ENCODE measurements around the gene WDR18.
A peak's percentile ranks its signal among the peaks of the same experiment; 100 is the strongest.
"Not testable (repeated sequence)": the region's sequence is repeated elsewhere in the genome, so short reads cannot be mapped to it uniquely, and the experiment has no call there.

The WDR18 gene

DNA sequence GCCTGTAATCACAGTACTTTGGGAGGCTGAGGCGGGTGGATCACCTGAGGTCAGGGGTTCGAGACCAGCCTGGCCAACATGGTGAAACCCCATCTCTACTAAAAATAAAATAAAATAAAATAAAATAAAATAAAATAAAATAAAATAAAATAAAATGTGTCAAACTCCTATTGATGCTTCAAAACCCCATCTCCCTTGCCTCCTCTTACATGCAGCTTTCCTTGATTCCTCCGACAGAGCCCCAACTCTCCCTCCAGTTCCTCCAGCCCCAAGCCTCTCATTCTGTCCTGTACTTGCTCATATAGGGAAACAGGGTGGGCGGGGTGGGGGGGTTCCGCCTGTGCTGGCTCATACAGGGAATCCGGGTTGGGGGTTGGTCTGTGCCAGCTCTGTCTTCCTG, 40.9 kb downstream of the WDR18 start:
- DNase-seq = not testable (repeated sequence)

DNA sequence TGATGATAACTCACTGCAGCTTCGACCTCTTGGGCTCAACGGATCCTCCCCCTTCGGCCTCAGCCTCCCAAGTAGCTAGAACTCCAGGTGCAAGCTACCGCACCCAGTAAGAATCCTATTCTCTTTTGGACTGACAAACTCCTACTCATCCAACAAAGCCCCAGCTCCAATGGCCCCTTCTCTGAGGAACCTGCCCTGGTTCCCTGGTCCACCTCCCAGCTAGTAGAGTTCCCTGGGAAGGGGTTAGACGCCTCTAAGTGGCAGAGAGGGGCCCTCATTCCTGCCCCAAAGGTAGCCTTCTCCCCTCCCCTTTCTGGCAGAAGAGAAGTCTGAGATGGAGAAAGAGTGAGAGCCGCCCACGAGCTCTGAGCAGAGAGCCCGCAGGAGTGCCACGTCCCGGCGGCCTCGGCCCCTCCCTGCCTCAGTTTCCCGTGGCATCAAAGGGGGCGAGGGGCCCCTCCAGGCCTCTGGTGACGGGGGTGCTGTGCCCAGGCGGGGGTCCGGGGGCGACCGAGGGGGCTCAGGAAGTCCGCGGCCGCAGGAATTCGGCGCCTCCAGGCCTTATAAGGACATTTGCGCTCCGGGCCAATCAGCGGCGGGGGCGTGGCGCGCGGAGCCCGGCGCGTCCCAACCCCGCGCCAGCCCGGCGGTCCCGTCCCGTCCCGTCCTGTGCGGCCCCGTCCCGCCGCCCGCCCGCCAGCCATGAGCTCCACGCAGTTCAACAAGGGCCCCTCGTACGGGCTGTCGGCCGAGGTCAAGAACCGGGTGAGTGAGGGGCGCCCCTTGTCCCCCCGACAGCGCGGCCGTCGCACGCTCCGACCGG, 42.0 kb downstream of the WDR18 start, which contains the start of gene CNN2:
Gene CNN2 (plus strand): TSS at position 649 of the 823 bp plus-strand sequence. CDS start 54 bp downstream, at position 703.
- peak; percentile 45 for DNase-seq

DNA sequence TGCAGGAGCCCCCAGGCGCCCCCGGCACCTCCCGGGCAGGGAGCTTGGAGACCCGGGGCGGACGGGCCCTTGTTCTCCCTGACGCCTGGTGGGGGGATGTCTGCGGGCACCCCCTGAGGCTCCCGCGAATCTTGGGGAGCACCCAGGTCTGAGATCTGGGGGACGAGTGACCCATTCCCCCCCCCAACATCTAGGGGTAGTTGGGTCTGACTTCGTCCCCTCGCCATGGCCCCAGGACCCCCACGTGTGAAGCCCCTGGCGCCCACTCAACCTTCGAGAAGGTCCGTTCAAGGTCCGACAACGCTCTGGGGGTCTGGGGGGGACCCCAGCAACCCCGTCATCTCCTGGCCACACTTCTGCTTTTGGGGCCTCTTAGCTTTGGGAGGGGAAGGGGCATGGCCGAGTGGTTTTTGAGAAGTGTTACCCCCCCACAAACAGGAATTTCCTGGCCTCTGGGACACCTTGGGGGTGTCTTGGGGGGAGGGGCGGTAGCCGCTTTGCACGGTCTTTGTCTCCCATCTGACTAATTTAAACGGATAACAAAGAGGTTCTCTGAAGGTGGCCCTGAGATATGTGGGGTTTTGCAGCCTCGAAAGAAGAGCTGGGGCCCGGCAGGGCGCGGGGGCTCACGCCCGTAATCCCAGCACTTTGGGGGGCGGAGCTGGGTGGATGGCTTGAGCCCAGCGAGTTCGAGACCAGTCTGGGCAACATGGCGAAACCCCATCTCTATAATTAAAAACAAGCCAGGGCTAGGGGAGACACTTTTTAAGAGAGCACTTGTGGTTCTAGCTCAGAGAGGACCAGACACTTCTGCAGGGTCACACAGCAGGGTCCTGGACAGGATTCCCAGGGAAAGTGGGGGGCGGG, 42.9 kb downstream of the WDR18 start:
- no peak for DNase-seq

DNA sequence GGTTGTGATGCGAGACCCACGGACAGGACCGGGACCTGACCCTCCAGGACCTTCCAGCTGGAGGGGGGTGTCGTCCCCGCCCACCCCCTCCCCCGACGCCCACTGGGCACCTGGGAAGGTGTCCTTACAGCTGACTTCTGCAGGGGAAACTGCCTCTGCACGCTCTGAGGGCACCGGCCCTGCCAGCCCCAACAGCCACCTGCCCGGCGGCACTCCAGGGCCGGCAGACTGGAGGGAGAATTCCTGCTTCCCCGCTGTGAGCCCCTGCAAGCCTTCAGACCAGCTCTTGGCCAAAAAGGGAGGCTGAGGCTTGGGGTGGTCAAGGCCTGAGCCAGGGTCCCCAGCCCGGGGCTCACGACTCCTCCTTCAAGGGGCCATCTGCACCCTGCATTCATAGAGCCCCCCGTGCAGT, 43.5 kb downstream of the WDR18 start:
- DNase-seq = no peak

DNA sequence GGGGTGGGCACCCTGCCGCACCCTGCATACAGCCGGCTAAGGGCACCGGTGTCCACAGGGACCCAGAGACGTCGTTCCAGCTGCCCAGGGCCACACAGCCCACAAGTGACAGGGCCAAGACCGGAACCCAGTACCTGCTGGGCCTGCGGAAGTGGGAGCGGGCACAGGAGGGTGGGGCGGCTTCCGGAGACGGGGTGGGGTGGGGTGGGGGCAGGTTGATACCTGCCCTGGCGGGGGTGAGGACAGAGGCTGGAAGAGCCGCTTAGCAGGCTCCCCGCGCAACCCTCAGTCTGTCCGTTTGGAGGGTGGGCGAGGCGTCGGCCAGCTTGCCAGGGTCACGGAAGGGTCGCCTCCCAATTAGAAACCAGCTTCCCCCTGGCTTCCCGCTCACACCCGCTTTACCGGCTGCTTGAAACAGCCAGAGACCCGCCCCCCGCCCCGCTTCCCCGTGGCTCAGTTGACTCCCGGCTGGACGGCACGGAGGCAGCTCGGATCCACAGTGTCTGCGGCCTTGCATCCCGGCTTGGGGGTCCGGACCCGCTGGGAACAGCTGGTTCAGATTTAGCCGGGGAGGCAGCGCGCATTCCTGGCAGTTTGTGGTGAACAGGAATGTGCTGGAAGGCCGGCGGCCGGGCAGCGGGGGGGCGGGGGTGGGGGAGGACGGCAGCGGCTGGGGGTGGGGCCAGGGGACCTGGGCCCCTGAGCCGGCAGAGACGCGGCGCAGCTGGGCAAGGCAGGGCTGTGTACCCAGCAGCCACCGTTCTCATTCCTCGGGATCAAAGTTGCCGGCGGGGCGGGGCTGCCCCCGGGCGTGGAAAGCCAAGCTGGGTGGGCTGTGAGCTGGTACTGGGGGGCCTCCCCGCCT, 44.1 kb downstream of the WDR18 start:
- peak; percentile 37 for DNase-seq

DNA sequence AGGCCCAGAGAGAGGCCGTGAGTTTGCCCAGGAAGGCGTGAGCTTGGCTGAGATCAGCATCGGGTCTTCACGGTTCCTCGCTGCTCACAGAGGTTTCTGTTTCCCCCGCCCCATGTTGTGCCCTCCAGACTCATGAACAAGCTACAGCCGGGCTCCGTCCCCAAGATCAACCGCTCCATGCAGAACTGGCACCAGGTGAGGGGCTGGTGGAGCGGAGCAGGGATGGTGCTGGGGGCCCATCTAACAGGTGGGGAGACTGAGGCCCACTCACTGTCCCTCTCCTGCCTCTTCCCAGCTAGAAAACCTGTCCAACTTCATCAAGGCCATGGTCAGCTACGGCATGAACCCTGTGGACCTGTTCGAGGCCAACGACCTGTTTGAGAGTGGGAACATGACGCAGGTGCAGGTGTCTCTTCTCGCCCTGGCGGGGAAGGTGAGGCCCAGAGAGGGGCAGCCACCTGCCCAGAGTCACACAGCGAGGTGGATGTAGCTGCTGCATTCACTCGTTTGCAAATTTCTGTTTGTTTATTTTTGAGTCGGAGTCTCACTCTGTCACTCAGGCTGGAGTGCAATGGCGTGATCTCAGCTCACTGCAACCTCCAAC, 48.2 kb downstream of the WDR18 start:
- no peak for DNase-seq

DNA sequence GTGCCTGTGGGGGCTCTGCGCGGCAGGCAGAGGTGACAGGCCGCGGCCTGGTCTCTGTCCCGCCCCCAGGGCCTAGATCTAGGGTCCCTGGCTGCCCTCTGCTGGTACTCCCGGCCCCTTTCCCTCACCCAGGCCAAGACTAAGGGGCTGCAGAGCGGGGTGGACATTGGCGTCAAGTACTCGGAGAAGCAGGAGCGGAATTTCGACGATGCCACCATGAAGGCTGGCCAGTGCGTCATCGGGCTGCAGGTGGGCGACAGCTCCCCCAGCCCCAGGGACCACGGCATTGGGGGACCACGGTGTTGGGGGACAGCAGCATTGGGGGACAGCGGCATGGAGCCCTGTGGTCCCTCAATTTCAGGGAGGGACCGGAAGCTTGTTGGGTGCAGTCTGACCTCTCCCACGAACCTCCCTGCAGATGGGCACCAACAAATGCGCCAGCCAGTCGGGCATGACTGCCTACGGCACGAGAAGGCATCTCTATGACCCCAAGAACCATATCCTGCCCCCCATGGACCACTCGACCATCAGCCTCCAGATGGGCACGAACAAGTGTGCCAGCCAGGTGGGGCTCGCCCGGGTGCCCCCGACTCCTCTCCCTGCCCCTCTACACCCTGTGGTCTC, 52.0 kb downstream of the WDR18 start:
- no peak for DNase-seq

DNA sequence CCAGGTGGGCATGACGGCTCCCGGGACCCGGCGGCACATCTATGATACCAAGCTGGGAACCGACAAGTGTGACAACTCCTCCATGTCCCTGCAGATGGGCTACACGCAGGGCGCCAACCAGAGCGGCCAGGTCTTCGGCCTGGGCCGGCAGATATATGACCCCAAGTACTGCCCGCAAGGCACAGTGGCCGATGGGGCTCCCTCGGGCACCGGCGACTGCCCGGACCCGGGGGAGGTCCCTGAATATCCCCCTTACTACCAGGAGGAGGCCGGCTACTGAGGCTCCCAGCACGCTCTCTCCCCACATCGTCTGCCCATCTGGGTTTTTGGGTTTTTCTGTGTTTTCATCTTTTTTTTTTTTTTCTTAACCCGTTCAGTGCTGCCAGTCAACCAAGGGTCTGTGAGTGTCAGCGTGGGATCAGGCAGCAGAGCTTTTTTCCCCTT, 53.5 kb downstream of the WDR18 start:
- no peak for DNase-seq

DNA sequence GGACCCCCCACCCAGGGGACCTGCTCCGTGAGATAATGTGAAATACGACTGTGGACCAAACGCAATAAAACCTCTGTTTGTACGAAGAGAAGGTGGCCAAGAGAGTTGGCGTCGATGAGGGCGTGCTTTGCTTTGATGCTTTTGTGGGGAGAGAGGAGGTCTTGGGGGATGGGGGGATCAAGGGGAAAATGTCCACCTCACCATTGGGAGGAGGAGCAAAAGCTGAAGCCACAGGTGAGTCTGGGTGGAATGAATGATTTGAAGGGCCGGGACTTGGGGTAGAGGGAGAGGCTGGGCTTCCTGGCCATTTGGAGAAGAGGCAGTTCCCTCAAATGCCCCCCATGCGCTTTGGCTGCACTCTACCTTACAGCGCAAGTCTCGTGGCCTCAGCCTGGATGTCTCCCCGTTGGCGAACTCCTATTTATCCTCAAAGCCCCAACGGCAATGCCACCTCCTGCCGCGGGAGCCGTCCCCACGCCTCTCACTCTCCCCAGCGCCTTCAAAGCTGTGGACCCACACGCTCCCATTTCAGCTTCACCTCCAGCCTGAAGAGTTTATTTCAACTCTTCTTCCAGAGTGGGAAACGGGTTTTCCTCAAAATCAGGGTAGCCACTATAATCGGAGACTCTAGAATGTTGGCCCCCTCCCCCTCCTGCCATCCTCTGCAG, 55.0 kb downstream of the WDR18 start:
- DNase-seq = no peak

DNA sequence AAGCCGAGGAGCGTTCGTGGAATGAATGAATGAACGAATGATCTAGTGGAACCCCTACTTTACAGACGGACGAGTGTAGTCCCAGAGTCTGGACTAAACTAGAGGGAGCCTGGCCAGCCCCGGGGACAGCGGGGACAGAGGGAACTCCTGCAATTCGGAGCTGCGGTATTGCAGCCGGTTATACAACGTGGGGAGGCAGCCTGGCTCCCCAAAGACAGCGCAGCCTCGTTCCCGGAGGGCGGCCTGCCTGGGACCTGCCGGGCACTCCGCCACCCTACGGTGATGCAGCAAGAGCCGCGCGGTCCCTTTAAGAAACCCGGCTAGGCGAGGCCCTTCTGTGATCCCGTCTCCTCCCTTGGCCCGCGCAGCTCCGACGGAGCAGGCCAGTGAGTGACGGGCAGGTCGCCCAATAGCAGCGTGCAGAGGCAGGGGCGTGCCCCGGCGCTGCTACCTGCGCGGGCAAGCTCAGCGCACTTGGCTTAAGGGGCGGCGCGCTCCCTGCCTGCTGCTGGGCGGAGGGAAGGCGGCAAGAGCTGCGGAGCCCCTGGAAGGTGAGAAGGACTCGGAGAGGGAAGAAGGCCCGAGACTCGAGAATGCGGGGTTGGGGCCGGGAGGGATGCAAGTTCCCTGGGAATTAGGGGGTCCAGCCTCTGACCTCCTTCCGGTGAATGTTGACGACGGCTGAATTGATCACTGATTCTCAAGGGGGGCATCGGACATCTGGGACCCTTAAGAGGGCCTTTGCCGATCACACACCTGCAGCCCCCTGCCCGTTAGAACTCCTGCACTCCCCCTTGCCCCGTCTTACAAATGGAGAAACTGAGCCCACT, 55.7 kb downstream of the WDR18 start, which contains the start of gene ABCA7:
Gene ABCA7 (plus strand): TSS at position 462 of the 830 bp plus-strand sequence. CDS start 1,255 bp downstream, outside the sequence.
- DNase-seq = peak; percentile 97

DNA sequence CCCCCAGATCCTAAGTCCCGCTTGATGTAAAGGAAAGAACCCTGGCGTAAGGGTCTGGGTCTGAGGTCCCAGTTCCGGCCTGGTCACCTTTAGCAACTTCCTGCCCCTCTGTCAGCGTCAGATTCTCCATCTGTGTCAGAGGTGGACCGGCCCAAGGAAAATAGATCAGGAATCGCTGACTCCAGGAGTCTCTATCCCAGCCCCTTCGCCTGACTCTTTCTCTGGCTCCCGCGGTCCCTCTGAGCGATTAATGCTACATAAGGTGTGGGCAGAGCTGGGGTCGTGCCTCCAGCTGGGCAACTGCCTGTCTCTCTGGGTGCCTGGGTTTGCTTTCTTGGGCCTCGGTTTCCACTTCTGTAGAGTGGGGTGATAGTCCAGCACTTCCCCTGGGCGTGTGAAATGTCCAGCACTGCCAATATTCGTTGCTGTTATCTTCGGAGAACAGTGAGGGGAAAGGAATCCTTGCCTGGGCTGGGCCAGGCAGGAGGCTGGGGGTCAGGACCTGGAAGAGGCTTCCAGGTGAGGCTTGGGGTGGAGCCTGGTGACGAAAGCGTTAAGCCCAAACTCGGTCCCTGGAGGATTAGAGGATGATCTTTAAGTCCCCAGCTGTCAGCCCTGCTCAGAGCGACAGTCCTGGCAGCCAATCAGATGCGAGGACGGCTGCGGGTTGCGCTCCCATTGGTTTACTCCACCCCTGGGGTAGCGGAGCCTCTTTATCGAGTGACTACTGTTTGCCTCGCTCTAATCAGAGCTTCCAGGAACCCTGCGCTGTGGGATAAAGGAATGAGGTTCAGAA, 56.5 kb downstream of the WDR18 start:
- peak; percentile 92 for DNase-seq

DNA sequence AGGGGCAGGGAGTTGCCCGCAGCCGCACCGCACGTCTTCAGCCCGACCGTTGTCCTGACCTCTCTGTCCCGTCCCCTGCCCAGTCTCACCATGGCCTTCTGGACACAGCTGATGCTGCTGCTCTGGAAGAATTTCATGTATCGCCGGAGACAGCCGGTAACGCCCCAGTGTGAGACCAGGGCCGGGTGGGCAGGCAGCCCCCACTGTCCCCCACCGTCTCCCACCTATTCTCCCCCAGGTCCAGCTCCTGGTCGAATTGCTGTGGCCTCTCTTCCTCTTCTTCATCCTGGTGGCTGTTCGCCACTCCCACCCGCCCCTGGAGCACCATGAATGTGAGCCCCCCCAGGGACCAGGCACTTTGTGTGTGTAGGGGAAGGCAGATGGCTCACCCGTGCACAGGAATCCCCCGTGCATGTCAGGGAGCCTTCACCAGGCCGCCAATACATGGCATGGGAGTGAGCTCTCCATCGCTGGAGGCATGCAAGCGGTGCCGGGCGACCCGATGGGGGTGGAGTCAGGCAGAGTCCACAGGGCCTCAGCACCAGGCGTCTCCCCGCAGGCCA, 57.2 kb downstream of the WDR18 start:
- DNase-seq = no peak

DNA sequence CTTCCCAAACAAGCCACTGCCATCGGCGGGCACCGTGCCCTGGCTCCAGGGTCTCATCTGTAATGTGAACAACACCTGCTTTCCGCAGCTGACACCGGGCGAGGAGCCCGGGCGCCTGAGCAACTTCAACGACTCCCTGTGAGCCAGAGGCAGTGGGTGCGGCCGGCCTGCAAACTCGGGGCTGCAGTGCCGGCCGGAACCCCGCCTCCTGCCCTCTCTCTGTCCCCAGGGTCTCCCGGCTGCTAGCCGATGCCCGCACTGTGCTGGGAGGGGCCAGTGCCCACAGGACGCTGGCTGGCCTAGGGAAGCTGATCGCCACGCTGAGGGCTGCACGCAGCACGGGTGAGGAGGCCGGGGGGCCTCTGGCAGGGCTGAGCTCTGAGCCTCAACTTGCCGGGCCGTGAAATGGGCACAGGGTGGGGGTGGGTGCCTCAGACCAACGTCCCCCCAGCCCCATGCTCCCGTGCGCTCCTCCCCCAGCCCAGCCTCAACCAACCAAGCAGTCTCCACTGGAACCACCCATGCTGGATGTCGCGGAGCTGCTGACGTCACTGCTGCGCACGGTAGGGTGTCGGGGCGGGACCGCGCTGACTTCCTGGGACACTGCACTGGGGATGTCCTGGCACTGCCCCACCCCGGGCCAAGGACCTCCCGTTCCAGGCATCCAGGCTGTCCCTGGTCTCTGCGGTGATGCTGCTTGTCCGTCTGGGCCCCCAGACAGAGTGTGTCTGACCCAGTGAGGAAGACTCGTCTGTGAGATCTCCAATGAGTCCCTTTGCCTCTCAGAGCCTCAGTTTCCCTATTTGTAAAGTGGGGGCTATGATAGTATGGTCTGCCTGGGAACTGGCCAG, 57.9 kb downstream of the WDR18 start:
- DNase-seq = peak; percentile 73

DNA sequence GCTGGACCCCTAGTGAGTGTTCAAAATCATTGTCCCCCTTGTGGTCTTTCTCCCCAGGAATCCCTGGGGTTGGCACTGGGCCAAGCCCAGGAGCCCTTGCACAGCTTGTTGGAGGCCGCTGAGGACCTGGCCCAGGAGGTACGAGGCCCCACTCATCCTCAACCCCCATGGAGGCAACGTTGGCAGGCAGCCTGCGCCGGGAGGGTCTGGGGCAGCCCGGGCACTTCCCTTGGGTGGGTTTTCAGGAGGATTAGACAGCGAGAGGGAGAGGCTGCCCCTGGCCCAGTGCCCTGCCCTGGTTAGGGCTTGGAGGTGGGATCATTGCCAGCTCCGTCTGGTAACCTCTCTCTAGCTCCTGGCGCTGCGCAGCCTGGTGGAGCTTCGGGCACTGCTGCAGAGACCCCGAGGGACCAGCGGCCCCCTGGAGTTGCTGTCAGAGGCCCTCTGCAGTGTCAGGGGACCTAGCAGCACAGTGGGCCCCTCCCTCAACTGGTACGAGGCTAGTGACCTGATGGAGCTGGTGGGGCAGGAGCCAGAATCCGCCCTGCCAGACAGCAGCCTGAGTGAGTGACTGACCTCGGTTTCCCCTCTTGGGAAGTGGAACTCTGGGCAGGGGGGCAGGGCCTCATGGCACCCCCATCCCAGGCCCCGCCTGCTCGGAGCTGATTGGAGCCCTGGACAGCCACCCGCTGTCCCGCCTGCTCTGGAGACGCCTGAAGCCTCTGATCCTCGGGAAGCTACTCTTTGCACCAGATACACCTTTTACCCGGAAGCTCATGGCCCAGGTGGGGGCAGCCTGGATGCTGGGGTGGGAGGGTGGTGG, 58.8 kb downstream of the WDR18 start:
- DNase-seq = peak; percentile 69

All from NCI-H2029 (cell line).